ENCODE data around the gene RP2. TPM values are rescaled to one million over a fixed set of nuclear protein-coding genes. Genes with fewer than 3 reads are reported as not detected.

The RP2 gene
- total RNA-seq (2021; ENCODE audit: unreplicated experiment) (5.7 TPM), Bru-seq, nascent RNA (percentile 48 among the genes with signal in this experiment), BruChase-seq, experiment 1, labeled RNA remaining after a 6-hour chase (percentile 44 among the genes with signal in this experiment), BruChase-seq, experiment 2, labeled RNA remaining after a 2-hour chase (percentile 52 among the genes with signal in this experiment)
- 2.0 and 2.6 TPM in 2 replicates for polyA plus RNA-seq (2012)
- long read RNA-seq, transcript RP2-201 (5 exons, 3,803 nt) = major isoform, 25 of 26 reads
- long read RNA-seq, partial matches to known transcripts = 0 of 26 reads
- long read RNA-seq, other reads (novel, unspliced or antisense) = 1 of 26 reads

GRCh38 chrX:46836701-46837557 lies at the start of gene RP2:
TSS of gene RP2 (plus strand) at chrX:46837043. CDS start at chrX:46837101, 58 bp downstream.
- ChIA-PET POLR2A (no interaction called here), CTCF (no interaction called here), RAD21 (ENCODE audit: low non-redundant PET in 1 of 2, low total read pairs in 2 of 2, uncharacterized antibody in 2 of 2, unreplicated experiment in 2 of 2) (interaction anchor here in 1 of 2 experiments (0.6 kb wide), 1 partner anchor 54 kb away, joined by 5 read pairs; no protein-coding TSS in a partner anchor)
- TF ChIP-seq ZNF274 (IDR thresholded peaks at IDR 0.05; ENCODE audit: low read depth, low read length) (no peak), POLR2A (IDR thresholded peaks at IDR 0.05; ENCODE audit: borderline replicate concordance, extremely low read depth, insufficient read depth, insufficient read length) (peak; percentile 46), RAD21 (IDR thresholded peaks at IDR 0.05; ENCODE audit: low read depth) (no peak), ELF1 (IDR thresholded peaks at IDR 0.05; ENCODE audit: borderline replicate concordance, low read depth) (no peak), CBX3 (IDR thresholded peaks at IDR 0.05; ENCODE audit: low read depth) (no peak), TCF7L2 (IDR thresholded peaks at IDR 0.05; ENCODE audit: borderline replicate concordance, extremely low read depth, insufficient read depth, insufficient read length) (no peak), EZH2 (IDR thresholded peaks at IDR 0.05) (no peak), POLR2AphosphoS5 (IDR thresholded peaks at IDR 0.05; ENCODE audit: low read depth, low read length) (peak; percentile 69), ZFX (IDR thresholded peaks at IDR 0.05) (no peak), YY1 (IDR thresholded peaks at IDR 0.05; ENCODE audit: extremely low read depth, insufficient replicate concordance, low read depth, low read length) (no peak), FOSL1 (IDR thresholded peaks at IDR 0.05; ENCODE audit: low read depth) (no peak), SP1 (IDR thresholded peaks at IDR 0.05; ENCODE audit: low read depth) (peak; percentile 80), SRF (IDR thresholded peaks at IDR 0.05; ENCODE audit: low read depth) (no peak)
- TF ChIP-seq, protein P1, sequence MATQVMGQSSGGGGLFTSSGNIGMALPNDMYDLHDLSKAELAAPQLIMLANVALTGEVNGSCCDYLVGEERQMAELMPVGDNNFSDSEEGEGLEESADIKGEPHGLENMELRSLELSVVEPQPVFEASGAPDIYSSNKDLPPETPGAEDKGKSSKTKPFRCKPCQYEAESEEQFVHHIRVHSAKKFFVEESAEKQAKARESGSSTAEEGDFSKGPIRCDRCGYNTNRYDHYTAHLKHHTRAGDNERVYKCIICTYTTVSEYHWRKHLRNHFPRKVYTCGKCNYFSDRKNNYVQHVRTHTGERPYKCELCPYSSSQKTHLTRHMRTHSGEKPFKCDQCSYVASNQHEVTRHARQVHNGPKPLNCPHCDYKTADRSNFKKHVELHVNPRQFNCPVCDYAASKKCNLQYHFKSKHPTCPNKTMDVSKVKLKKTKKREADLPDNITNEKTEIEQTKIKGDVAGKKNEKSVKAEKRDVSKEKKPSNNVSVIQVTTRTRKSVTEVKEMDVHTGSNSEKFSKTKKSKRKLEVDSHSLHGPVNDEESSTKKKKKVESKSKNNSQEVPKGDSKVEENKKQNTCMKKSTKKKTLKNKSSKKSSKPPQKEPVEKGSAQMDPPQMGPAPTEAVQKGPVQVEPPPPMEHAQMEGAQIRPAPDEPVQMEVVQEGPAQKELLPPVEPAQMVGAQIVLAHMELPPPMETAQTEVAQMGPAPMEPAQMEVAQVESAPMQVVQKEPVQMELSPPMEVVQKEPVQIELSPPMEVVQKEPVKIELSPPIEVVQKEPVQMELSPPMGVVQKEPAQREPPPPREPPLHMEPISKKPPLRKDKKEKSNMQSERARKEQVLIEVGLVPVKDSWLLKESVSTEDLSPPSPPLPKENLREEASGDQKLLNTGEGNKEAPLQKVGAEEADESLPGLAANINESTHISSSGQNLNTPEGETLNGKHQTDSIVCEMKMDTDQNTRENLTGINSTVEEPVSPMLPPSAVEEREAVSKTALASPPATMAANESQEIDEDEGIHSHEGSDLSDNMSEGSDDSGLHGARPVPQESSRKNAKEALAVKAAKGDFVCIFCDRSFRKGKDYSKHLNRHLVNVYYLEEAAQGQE (IDR thresholded peaks at IDR 0.05; ENCODE audit: low read depth) = no peak
- TF ChIP-seq, protein P2, sequence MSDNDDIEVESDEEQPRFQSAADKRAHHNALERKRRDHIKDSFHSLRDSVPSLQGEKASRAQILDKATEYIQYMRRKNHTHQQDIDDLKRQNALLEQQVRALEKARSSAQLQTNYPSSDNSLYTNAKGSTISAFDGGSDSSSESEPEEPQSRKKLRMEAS (IDR thresholded peaks at IDR 0.05) = no peak
- no peaks in the 10 kb centered on the region for H4K20me1 ChIP-seq (ENCODE audit: insufficient read depth)
- peak within 1 kb of the TSS; percentile 66 for H3K27ac ChIP-seq (ENCODE audit: low read depth, low read length)
- peak; percentile 98 for ATAC-seq
- peaks cover 27% of the 10 kb centered on the region for H3K79me2 ChIP-seq (ENCODE audit: insufficient read depth, low read length)
- H3K36me3 ChIP-seq (ENCODE audit: control insufficient read depth in 1 of 2, insufficient read depth in 2 of 2, low read length in 2 of 2) = no peaks in the 10 kb centered on the region
- peak within 1 kb of the TSS; percentile 72 for H3K4me2 ChIP-seq (ENCODE audit: low read length)
- peaks cover 6 to 22% of the 10 kb centered on the region in 2 experiments; a peak in 3 of 4 replicates for H3K4me1 ChIP-seq (ENCODE audit: control insufficient read depth in 1 of 2, insufficient read depth in 2 of 2, low read length in 2 of 2)
- no peak within 1 kb of the TSS for H2AFZ ChIP-seq (ENCODE audit: low read depth, low read length, poor library complexity, severe bottlenecking)
- H3K9ac ChIP-seq (ENCODE audit: low read length) = peak within 1 kb of the TSS; percentile 74
- intact Hi-C loops (cut with micrococcal nuclease) = no loop called here
- no TSS peak for BruUV-seq (replicated peaks)
- DNase-seq (ENCODE audit: low read depth, low spot score) = peak; percentile 83
- no peaks in the 10 kb centered on the region for H3K9me3 ChIP-seq (ENCODE audit: control insufficient read depth in 1 of 2, insufficient read depth in 1 of 2, low read depth in 1 of 2, low read length in 2 of 2)
- H3K27me3 ChIP-seq (ENCODE audit: insufficient read depth, low read length) = no peaks in the 10 kb centered on the region
- H3K9me2 ChIP-seq (ENCODE audit: insufficient read depth) = no peaks in the 10 kb centered on the region
- H3K4me3 ChIP-seq (replicated peaks in 1 of 2; ENCODE audit: low read depth in 1 of 2, low read length in 2 of 2) = peak within 1 kb of the TSS; percentile 74 to 78

Measured in HCT116 (cell line).